Measurements from ENCODE around the gene JOSD2. TPM values are rescaled to one million over a fixed set of nuclear protein-coding genes. Genes with fewer than 3 reads are reported as not detected.

JOSD2 gene
- total and polyA plus RNA-seq, 2 donors (not counting 3 experiments of a cell fraction or from before 2014, with no cell fraction given): 37.4 to 62.8 TPM

DNA sequence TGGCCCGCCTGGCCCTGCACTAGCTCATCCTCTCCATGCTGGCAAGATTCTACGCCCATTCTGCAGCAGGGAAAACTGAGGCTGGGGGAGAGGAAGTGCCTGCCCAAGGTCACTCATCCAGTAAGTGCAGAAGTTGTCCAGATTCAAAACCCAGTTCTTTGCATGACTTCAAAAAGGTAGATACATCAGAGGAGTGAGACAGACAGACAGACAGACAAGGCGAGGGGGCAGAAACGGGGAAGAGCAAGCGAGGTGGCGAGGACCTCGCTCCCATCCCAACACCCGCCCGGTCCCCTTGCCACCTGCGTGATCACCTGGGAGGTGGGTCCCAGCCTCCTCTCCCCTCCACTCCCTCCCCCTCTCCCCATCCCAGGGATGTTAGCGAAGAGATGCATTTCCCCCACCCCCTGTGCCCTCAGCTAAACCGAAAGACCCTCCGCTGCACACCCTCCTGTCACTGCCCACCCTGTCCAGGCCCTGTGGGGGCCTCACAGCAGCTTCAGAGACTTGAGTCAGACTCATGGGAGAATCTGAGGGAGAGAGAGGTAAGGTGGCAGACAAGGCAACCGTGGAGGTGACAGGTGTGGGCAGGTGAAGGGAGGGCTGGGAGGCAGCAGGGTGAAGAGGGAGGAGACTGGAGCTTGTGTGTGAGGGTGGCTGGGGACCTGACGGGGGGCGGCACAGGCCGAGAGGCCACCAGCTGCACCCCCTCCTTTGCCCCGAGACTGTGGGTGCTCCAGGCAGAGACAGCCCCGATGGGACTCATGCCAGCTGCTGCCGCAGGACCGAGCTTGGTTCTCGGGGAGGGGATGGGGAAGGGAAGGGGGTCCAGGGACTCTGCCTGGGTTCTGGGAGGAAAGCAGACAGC, 38.3 kb upstream of the JOSD2 start:
- POLR2A ChIA-PET: no interaction called here
- H3K4me1 ChIP-seq (ENCODE audit: control insufficient read depth, extremely low read depth, insufficient read depth, low read length): no peaks in the 10 kb centered on the region
- no peak overlapping the region for H3K4me2 ChIP-seq (ENCODE audit: insufficient read depth, low read length)
- no peaks in the 10 kb centered on the region for H4K20me1 ChIP-seq (replicated peaks; ENCODE audit: control insufficient read depth, extremely low read depth, insufficient read depth, low read length)
- no peak overlapping the region for H3K4me3 ChIP-seq (replicated peaks in 1 of 3; ENCODE audit: insufficient read depth in 1 of 3, low read depth in 1 of 3, low read length in 3 of 3)
- H3K27me3 ChIP-seq (ENCODE audit: control insufficient read depth in 2 of 2, insufficient read depth in 2 of 2, low read length in 2 of 2): peaks cover 4 to 5% of the 10 kb centered on the region in 2 experiments
- intact Hi-C loops (cut with micrococcal nuclease): no loop called here
- DNase-seq (ENCODE audit: low read depth, low spot score) (no peak), FAIRE-seq (no peak)
- H3K9me1 ChIP-seq (replicated peaks; ENCODE audit: control insufficient read depth, extremely low read depth, insufficient read depth, low read length): no peaks in the 10 kb centered on the region
- no TSS peak for BruUV-seq (replicated peaks)
- H3K9ac ChIP-seq (replicated peaks; ENCODE audit: extremely low read depth, insufficient read depth, low read length): no peak overlapping the region
- CTCF ChIA-PET: interaction anchor here (1.3 kb wide), 1 partner anchor 12 kb away, joined by 4 read pairs; no protein-coding TSS in a partner anchor
- TF ChIP-seq POLR2AphosphoS5 (IDR thresholded peaks at IDR 0.05; ENCODE audit: insufficient read depth, low read depth, low read length): no peak
- TF ChIP-seq EZH2 (IDR thresholded peaks at IDR 0.05; ENCODE audit: borderline replicate concordance, low read depth, low read length, severe bottlenecking): no peak
- TF ChIP-seq MYC (IDR thresholded peaks at IDR 0.05; ENCODE audit: low read depth, low read length): no peak
- TF ChIP-seq POLR2A (IDR thresholded peaks at IDR 0.05; ENCODE audit: low read depth, low read length): no peak
- no peak for TF ChIP-seq GATA2 (IDR thresholded peaks at IDR 0.05; ENCODE audit: insufficient read depth, insufficient read length, low read depth, low read length)
- no peak for TF ChIP-seq CTCF (IDR thresholded peaks at IDR 0.05; ENCODE audit: extremely low read depth in 1 of 2, insufficient read depth in 1 of 2, low read depth in 1 of 2, low read length in 2 of 2)
- TF ChIP-seq FOS (IDR thresholded peaks at IDR 0.05; ENCODE audit: borderline replicate concordance, insufficient read depth, low read length): no peak
- H3K9me3 ChIP-seq (replicated peaks; ENCODE audit: control insufficient read depth, insufficient read depth, low read length): no peaks in the 10 kb centered on the region
- no peak overlapping the region for H3K27ac ChIP-seq (ENCODE audit: insufficient read depth, low read depth, low read length)
- H3K36me3 ChIP-seq (ENCODE audit: control insufficient read depth in 2 of 2, extremely low read depth in 1 of 2, insufficient read depth in 2 of 2, low read length in 2 of 2): no peaks in the 10 kb centered on the region
- dilution Hi-C loops (cut with MboI; ENCODE audit: extremely low pct_ligation_motif_present, low sequenced_read_pairs): no loop called here
- no peak overlapping the region for H2AFZ ChIP-seq (ENCODE audit: low read depth, low read length)
- H3K79me2 ChIP-seq (ENCODE audit: control insufficient read depth, insufficient read depth, low read length): no peaks in the 10 kb centered on the region

All from endothelial cell of umbilical vein (primary cell).